GM21723 (cell line): ENCODE measurements around the gene ARL6.
A peak's percentile ranks its signal among the peaks of the same experiment; 100 is the strongest.

ENCODE experiments used
- ATAC-seq: cut with Tn5 transposase; IDR thresholded peaks from one replicate; pipeline ENCODE4 v1.9.1; 2021; ENCODE audit warnings: mild to moderate bottlenecking, moderate library complexity; ENCODE audit not compliant: unreplicated experiment

ARL6 gene, protein sequence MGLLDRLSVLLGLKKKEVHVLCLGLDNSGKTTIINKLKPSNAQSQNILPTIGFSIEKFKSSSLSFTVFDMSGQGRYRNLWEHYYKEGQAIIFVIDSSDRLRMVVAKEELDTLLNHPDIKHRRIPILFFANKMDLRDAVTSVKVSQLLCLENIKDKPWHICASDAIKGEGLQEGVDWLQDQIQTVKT

DNA sequence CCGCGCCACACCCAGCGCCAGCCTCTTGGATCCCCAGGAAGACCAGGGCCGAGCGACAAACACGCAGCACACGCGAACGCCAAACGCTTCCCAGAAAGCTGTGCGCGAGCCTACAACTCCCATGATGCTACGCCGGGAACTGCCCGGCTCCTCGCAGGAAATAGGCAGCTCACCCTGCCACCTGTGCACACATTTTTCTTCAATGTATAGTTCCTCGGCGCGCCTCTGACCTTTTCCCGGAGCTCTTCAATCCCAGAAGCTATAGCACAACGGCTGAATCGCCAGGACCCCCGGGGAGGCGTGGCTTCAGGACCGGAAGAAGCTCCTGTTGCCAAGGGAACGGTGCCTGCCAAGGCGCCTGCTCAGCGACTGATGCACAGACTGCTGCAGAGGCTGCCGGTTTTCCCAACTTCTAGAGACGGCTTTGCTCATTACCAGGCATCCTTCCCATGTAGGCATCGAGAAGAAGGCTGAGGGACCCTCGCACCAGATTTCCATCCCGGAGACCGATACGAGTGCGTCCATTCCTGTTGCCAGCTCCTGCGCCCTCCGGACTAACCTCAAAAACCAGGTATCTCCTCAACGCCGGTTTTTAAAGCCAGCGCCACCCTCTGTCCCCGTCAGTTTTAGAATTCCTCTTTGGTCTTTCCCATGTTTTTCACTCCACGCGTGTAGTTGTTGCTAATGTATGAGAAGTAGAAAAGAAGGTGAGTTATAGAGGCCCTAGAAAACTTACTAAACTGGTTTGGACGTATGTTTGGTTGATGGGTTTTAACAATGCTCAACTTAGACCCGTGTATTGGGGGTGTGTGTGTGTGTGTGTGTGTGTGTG, at the start of gene ARL6:
TSS of gene ARL6 (plus strand) at position 352 of the 832 bp plus-strand sequence. CDS start 3,350 bp downstream, outside the sequence.
- ATAC-seq = peak; percentile 98

DNA sequence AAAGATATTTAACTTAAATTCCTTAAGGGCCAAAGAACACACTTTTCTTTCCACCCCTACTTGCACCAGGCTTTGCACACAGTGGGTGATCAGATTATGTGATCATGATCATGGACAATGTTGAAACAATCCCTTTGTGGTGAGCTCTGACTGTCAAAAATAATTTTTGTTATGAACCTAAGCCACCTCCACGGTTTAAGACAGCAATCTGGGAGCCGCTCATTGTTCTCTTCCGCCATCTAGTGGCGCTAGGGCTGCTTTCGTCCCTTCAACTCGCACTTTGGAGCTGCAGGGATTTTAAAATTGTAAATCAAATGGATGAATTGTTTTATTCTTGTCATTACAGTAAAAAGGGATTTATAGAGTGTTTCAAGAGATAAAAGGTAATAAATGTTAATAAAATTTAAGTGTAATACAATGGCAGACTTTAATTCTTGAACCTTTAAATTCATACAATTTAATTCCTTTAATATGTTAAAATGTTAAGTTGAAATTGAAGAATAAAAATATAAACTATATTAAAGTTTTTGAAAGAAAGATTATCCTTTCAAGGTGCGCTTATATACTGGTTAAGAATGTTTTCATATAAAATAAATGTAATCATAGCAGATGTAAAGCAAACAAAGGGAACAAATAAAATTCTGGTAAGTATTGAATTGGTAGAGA, 45.3 kb upstream of the ARL6 start:
- peak; percentile 93 for ATAC-seq

DNA sequence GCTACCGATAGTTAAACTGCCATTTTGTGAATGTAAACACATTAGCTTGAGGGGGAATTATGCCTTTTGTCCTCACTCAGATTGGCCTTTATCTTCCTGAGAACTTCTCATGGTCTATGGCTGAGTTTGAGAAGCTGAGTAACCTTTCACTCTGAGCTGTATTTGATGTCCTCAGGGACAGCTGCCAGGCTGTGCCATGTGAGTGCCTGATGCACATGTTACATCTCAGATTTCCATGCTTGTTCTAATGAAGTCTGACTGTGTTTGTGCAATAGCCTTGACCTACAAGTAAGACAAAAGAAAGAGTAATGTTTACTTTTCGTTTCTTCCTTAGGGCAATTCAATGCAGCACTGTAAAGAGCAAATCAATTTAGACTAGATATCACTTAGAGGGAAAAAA, 44.1 kb upstream of the ARL6 start:
- ATAC-seq = no peak

DNA sequence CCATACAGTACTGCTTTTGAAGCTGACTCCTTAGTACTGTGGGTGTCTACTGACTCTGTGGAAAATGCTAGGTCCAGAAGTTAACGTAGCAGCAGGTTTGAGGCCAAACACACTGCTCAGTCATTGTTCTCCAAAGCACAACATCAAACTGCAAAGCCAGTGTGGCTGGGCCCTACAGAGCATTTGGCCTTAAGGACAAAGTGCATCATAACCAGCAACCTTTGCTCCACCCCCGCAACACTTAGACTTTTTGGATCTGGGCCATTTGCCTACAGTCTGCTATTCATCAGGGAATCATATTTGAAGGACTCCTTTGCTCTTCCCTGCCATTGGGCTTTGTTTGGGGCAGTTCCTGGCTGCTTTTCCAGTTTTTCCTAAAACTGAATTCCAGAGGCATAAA, 43.1 kb upstream of the ARL6 start:
- no peak for ATAC-seq

DNA sequence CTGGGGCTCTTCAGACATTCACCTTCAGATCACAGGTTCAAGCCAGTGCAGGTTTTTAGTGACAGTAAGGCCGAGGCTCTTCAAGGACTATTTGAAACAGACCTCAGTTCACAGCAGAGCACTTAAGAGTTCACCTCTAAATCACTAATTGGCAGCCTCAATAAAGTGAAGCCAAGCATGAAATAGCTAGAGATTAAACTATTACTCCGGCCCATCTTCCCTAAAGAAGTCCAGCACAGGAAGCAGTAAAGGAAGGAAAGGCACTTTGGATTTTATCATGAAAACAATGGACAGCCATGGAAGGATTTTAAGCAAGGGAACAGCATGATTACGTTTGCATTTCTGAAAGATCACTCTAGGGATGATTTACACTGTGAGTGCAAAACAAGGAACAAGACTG, 27.6 kb upstream of the ARL6 start:
- no peak for ATAC-seq

DNA sequence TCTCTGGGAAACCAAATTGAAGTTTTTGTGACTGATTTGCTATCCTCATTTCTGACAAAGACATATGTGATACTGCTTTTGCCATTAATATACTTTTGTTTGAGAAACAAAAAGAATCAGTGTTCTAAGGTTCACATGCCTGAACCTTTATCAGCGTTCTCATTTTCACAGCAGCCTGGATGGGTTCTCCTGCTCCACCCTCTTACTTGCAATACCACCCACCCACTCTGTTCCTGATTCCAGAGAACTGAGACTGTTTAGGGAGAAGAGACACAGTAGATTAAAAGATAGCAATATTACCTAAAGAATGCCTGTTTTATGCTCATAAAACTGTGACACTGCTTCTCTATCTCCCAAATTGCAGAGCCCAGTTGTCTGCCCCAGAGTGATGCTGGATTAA, 25.8 kb upstream of the ARL6 start:
- no peak for ATAC-seq

DNA sequence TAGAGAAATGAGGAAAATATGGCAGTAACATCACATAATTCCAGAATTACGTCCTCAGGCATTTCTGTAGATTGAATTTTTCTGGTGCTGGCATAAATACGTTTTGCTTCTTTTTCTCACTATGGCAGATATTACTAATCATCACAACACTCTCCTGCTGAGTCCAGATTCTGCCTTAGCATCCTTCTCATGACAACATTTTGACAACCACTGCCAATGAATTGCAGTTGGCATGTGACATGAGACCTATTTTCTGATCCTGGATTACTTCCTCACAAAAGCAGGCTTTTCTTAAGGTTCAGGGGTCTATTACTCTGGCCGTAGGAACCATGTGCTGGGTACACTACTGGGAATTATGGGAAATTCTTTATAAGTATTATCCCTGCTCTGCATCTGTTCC, 22.5 kb upstream of the ARL6 start:
- no peak for ATAC-seq

DNA sequence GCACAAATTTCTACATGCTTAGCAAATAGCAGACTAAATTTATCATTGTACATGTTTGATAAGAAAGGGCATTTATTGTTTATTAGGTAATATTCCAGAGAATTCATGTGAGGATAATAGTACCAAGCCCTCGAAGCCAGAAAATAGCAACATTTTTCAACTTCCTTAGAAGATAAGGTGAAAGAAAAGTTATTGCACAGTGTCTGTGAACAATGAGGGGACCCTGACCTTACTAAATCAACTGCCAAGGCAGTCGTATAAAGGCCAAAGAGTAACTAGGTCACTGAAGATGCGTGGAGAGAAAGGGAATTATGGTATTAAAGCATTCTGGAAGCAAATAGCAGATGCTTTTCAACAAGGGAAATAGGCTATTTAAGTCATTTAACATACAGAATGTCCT, 20.3 kb upstream of the ARL6 start:
- no peak for ATAC-seq

DNA sequence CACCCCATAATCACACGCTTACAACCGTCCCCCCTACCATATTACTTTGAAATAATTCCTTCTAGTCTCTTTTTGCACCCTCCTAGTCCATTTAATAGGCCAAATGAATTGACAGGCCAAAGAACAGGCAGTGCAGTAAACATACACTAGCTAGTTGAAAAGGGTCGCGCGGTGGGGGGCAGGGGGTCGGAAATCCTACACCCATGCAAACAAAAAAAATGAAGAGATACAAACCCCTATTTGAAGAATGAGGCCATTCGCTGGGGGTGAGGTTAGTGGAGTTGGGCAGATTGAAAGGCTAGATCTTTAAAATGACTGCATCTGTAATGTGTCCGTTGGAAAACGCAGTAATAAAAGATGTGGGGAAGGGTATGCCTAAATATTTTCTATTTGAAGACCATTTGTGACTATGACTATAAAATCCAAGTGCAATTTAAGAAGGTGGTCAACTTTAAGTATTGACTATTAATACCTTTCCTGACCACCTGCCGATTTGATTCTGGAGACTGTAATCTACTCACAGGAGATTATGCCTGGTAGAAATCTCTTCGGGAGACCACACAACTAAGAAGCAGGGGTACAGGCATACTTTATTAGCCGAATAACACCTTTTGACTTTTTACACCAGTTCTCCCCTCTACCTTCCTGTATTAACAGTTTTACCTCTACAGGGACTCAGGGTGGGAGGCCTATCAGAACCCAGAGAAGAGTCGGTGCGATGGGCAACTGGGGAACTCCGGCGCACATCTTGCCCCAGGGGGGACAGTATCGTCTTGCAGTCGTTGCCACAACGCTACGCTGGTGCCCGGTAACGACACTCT, 762 bp upstream of the ARL6 start:
- peak; percentile 47 for ATAC-seq

DNA sequence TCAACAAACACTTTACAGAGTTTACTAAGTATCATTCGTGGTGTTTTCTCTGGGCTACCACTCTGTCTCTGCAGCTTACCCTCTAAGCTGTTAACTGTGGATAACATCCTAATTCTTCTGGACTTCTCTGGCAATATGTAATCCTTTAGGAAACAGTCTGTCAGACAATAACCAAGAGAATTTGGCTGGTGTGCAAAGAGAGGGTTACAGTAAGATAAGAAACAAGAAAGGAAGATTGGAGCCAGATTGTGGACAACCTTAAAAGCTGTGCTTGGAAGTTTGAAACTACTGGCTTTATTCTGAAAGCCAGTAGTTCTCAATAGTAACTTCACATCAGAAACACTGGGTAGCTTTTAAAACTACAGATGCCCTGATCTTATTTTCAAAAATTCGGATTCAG, 778 bp downstream of the ARL6 start:
- no peak for ATAC-seq

DNA sequence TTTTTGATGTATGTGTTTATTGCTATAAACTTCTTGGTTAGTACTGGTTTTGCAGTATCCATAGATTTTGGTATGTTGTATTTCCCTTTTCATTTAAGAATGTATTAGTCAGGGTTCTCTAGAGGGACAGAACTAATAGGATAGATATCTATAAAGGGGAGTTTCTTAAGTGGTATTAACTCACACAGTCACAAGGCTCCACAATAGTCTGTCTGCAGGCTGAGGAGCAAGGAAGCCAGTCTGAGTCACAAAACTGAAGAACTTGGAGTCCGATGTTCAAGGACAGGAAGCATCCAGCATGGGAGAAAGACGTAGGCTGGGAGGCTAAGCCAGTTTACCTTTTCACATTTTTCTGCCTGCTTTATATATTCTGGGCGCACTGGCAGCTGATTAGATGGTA, 8.4 kb downstream of the ARL6 start:
- ATAC-seq = no peak

DNA sequence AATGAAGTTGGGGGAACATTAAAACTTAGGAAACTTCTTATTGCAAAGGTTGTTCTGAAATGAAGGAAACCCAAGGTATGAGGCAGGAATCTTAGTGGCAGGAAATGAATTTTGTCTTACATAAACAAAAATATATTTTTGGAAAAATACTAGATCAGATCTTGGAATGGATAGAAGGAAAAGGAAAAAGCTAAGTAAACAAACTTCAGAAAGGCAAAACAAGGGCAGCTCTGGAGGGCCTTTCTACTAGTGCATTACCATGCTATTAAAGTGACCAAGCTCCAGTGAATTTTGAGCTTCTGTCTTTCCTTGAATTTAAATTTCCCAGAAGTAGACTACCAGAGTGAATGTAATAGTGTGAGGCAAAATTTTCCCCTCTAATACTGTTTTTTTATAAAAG, 13.6 kb downstream of the ARL6 start:
- no peak for ATAC-seq

DNA sequence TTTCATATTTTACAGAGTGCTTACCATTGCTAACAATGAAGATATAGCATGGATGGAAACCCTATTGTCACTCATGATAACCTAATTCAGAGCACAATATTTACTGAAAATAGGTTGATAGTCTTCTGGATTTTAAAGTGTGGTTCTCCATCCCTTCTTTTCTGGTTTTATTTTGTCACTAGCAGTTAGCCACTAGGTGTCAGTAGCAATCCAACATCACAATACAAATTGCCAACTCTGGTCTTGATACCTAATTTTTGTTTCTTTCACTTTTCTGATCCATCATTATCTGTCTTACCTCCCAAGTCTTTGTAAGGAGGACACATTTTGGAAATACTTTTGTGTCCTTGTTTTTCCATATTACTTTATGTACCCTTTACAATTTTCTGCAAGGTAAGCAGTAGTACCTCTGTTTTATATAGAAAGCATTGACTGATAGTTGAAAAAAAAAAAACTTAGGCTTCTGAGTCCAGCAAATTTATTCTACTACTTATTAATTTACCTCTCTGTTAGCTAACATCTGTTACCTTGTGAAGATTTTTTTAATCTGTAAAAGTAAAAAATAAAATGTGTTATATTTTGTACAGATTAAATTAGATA, 29.0 kb downstream of the ARL6 start:
- peak; percentile 78 for ATAC-seq

DNA sequence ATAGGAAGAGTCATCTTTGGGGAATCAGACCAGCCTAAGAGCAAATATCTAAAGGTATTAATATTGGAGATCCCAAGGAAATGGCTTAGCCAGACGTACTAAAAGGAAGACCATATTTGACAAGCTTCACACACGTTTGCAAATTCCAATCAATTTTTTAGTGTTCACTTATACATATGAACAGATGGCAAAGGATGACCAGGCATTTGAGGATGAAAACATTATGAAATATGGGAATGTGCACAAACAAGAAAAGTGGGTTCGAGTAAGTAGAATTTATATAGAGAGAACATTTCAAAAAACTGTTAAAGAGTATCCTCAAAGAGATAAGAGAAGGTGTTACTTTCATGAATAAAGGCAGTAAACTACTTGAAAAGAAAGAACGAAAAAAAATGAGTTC, 31.4 kb downstream of the ARL6 start:
- ATAC-seq = no peak

DNA sequence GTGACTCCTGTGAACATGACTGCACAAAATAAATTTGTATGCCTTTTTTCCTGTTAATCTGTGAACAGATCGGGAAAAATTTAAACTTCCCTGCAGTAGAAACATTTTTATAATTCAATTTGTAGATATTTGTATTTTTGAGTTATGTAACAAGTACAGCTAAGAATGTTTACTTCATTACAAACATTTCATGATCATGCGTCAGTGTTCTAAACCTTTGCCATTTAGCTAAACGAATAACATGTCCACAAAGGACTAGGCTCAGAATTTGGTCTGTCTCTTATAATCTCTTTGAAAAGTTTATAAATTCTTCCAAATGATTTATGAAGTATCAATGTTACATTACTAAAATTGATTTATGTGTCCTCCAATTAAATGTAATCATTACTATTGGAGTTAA, 39.9 kb downstream of the ARL6 start:
- ATAC-seq = no peak

DNA sequence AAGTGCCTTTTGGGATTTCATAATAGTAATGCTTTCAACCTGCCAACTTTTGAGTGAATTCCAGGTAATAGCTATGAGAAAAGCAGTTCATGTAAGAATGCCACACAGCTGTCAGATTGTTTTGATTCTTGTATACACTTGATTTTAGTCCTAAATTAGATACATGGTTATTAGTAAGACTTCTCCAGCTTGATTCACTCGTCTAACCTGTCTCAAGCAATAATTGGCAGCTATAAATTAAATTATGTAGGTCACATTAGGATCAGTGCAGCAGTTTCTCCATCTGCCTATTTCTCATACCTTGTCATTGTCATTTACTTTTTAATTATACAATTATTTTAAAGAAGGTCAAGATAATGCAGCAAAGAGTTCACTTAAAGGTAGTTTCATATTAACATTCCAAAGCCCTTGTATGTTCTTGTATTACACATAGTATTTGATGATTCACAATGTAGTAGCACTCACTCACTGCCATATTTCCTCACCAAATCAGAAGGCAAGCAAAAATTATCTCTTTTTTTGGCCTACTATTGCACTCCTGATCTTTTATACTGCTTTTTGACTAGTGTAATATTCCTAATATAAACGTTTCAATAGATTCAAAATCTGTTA, 46.3 kb downstream of the ARL6 start:
- no peak for ATAC-seq

DNA sequence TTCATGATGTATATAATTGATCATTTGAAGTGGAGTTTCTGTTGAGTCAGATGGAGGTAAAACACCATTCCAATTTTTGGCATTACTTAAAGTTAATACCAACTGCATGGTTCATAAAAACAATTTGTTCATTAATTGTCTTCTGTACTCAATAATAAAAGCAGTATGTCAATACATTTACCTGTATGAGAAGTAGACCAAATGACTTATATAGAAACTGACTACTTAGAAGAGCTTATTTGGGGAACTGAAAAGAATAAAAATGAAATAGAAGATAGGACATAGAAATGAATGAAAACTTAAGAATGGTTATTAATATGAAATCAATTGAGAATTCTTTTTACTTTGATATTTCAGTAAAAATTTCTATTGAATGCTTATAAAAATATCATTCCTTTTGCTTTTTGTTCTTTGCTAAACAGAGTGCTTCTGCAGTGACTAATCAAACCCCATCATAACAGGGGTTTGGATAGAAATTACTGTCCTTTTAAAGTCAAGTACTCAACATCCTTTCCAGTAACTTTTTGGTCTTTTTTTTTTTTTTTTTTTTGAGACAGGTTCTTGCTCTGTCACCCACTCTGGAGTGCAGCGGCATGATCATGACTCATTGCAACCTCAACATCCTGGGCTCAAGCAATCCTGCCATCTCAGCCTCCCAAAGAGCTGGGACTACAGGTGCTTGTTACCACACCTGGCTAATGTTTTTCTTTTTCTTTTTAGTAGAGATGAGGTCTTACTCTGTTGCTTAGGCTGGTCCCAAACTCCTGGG, 50.8 kb downstream of the ARL6 start:
- peak; percentile 67 for ATAC-seq

DNA sequence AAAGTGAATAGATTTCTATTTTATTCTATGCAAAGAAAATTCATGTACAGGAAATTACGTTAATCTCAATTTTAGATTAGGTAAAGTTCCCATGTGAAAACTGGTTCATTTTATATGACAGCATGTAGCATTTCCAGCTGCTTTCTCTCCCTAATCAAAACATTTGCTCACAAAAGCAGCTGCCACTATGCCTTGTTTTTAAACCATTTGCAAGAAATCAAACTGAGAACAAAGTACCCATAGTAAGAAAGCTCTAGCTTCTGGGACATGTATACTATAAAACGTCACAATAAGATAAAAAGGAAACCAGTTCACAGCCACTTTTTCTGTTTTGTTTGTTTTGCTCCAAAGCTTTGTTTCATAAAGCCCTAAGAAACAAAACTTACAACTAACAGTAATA, 52.3 kb downstream of the ARL6 start:
- no peak for ATAC-seq

DNA sequence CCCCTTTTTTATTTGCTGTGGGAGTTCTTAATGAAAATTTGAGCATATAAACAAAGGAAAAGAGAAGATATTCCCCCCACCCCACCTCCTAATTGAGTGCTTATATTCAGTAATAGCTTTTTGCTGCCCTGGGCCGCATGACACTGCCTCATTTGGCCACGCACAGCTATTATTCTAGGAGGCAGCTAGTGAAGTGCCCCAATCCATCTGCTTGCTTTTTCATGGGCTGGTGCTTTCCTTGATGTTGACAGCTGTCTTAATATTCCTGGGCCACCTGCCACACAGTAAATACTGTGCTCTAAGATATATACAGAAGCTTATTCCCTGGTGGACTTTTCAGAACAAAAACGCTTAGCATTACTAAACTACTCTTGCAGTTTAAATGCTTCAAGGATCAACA, 53.4 kb downstream of the ARL6 start:
- ATAC-seq = no peak

DNA sequence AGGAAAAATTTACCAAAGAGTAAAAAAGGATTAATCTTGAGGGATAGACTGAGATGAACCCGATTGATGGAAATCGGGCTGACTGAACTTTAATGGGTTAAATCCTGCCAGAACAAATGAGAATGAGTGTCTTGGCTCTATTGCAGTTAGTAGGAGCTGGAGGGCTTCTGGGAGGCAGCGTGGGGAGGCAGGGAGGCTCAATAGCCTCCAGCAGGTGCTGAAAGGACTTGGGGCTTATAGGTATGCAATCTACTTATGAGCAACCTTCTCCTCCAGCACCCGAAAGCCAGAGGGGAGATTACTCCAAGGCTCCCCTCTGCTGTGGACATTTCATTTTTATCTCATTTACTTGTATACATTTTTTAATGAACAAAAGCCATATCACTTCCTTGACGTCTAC, 56.2 kb downstream of the ARL6 start:
- ATAC-seq = no peak
